HepG2 (cell line): ENCODE results near the gene BZW1. TPM values are rescaled to one million over a fixed set of nuclear protein-coding genes. Genes with fewer than 3 reads are reported as not detected.

Experiments used
- ATAC-seq: fragments of 200-7000 bp; cut with Tn5 transposase; 3 replicates; pipeline ENCODE4 v1.9.1; 2020; ENCODE audit warnings: mild to moderate bottlenecking, moderate library complexity
- BruUV-seq: library from RNA; stranded (reverse); fragments of 400-500 nt; replicated peaks from 2 replicates; lab custom pipeline; 2021; lab: Mats Ljungman, UMichigan
- CTCF ChIA-PET: fragments of 300-600 bp; formaldehyde crosslinking; extraction: SDS; loops from one replicate; lab custom pipeline; 2021; ENCODE audit warnings: low total read pairs, inconsistent platforms, low intra/inter-chr PET ratio; lab: Yijun Ruan, JAX
- POLR2A ChIA-PET: fragments of 350-600 bp; sonication (Branson Sonifier 250); formaldehyde crosslinking; loops from one replicate; lab custom pipeline; 2020; ENCODE audit warnings: antibody characterized with exemption, inconsistent platforms; lab: Yijun Ruan, JAX
- DNase-seq: peaks from one replicate; pipeline ENCODE4 v3.0.0-alpha.2; 2015; ENCODE audit warnings: low spot score
- FAIRE-seq: peaks from 3 replicates; lab custom pipeline; 2011; peaks lifted over from hg19 to GRCh38; lab: Jason Lieb, UNC
- H2AFZ ChIP-seq: one replicate; pipeline ENCODE4 v1.6.1; 2011; ENCODE audit warnings: low read length, inconsistent platforms
- H3K27ac ChIP-seq: fragments of 300-600 bp; 3 replicates; pipeline ENCODE4 v1.8.0; 2011; ENCODE audit warnings: mixed run types, mild to moderate bottlenecking, mixed read lengths, low read length, inconsistent platforms; ENCODE audit not compliant: insufficient read depth; ENCODE audit errors: extremely low read length
- H3K27me3 ChIP-seq, 2 experiments: fragments of 200-600 bp in 1 of 2; 2 replicates in 1 of 2; 3 replicates in 1 of 2; pipeline versions ENCODE4 v1.6.0 to v1.8.0; 2011; ENCODE audit warnings: low read length in 2 of 2, mild to moderate bottlenecking in 2 of 2, moderate library complexity in 2 of 2, inconsistent platforms in 1 of 2; ENCODE audit not compliant: insufficient read depth in 2 of 2, control insufficient read depth in 1 of 2
- H3K36me3 ChIP-seq, 2 experiments: fragments of 200-600 bp in 1 of 2; replicated peaks in 1 of 2; 2 replicates in 1 of 2; 3 replicates in 1 of 2; pipeline versions ENCODE4 v1.5.1 to v1.8.0; 2011; ENCODE audit warnings: low read length in 2 of 2, inconsistent platforms in 1 of 2; ENCODE audit not compliant: insufficient read depth in 2 of 2, control insufficient read depth in 1 of 2
- H3K4me1 ChIP-seq: 2 replicates; pipeline ENCODE4 v1.5.1; 2012; ENCODE audit warnings: low read length, inconsistent platforms; ENCODE audit not compliant: insufficient read depth
- H3K4me2 ChIP-seq: 2 replicates; pipeline ENCODE4 v1.6.0; 2011; ENCODE audit warnings: low read depth, low read length, inconsistent platforms
- H3K4me3 ChIP-seq, 3 experiments: fragments of 200-600 bp in 1 of 3; sonication (generic), shearing (Covaris generic) in 1 of 3; replicated peaks in 1 of 3; 2 replicates each; pipeline ENCODE4 v1.5.1; 2011 to 2016; ENCODE audit warnings: low read length in 3 of 3, inconsistent platforms in 2 of 3, low read depth in 2 of 3, mild to moderate bottlenecking in 2 of 3, control low read depth in 1 of 3, mixed read lengths in 1 of 3; ENCODE audit not compliant: insufficient read depth in 1 of 3
- H3K79me2 ChIP-seq: one replicate; pipeline ENCODE4 v1.6.1; 2011; ENCODE audit warnings: low read length, inconsistent platforms; ENCODE audit not compliant: insufficient read depth
- H3K9ac ChIP-seq: 2 replicates; pipeline ENCODE4 v1.6.0; 2011; ENCODE audit warnings: mild to moderate bottlenecking, low read depth, low read length, inconsistent platforms; ENCODE audit not compliant: insufficient read depth
- H3K9me3 ChIP-seq: 2 replicates; pipeline ENCODE4 v1.5.1; 2012; ENCODE audit warnings: mild to moderate bottlenecking, low read length
- H4K20me1 ChIP-seq: 2 replicates; pipeline ENCODE4 v1.6.0; 2011; ENCODE audit warnings: inconsistent platforms, mild to moderate bottlenecking, low read length, moderate library complexity; ENCODE audit not compliant: insufficient read depth
- ARNT ChIP-seq: fragments of 450-650 bp; IDR thresholded peaks from 2 replicates; pipeline ENCODE4 v1.6.1; 2017
- CEBPB ChIP-seq: IDR thresholded peaks from 2 replicates; pipeline ENCODE4 v1.6.1; 2011; ENCODE audit warnings: low read depth, low read length, improper control_type of control experiment, borderline replicate concordance
- CEBPG ChIP-seq: IDR thresholded peaks from 2 replicates; pipeline ENCODE4 v1.6.1; 2016
- CTCF ChIP-seq: sonication (generic); formaldehyde crosslinking; IDR thresholded peaks from 2 replicates; pipeline ENCODE4 v1.5.0; 2020; ENCODE audit warnings: mild to moderate bottlenecking, missing genetic modification reagents, moderate library complexity
- HMG20A ChIP-seq: IDR thresholded peaks from 2 replicates; pipeline ENCODE4 v1.6.1; 2016; ENCODE audit warnings: borderline replicate concordance
- HOXA3 ChIP-seq: sonication (generic); formaldehyde crosslinking; IDR thresholded peaks from 2 replicates; pipeline ENCODE4 v1.5.0; 2020; ENCODE audit warnings: missing genetic modification reagents
- KDM3A ChIP-seq: IDR thresholded peaks from 2 replicates; pipeline ENCODE4 v1.6.1; 2018; ENCODE audit warnings: low read depth, missing compliant biosample characterization
- RAD21 ChIP-seq: fragments of 450-650 bp; formaldehyde crosslinking; IDR thresholded peaks from 2 replicates; pipeline ENCODE4 v1.5.0; 2020; ENCODE audit warnings: mild to moderate bottlenecking
- RARA ChIP-seq: IDR thresholded peaks from 2 replicates; pipeline ENCODE4 v1.6.1; 2016; ENCODE audit warnings: missing genetic modification reagents, missing compliant biosample characterization
- RXRB ChIP-seq: IDR thresholded peaks from 2 replicates; pipeline ENCODE4 v1.6.1; 2016; ENCODE audit warnings: borderline replicate concordance, missing genetic modification reagents, missing compliant biosample characterization
- SALL1 ChIP-seq: sonication (generic); formaldehyde crosslinking; IDR thresholded peaks from 2 replicates; pipeline ENCODE4 v1.8.0; 2022; ENCODE audit warnings: mild to moderate bottlenecking, missing genetic modification reagents
- SMC3 ChIP-seq: IDR thresholded peaks from 2 replicates; pipeline ENCODE4 v1.6.1; 2011; ENCODE audit warnings: low read length, improper control_type of control experiment
- STAG1 ChIP-seq: sonication (generic); formaldehyde crosslinking; IDR thresholded peaks from 2 replicates; pipeline ENCODE4 v1.4.0; 2020; ENCODE audit warnings: missing genetic modification reagents
- THYN1 ChIP-seq: sonication (generic); formaldehyde crosslinking; IDR thresholded peaks from 2 replicates; pipeline ENCODE4 v1.8.1; 2023; ENCODE audit warnings: low read depth, mild to moderate bottlenecking, moderate library complexity, missing genetic modification reagents, borderline replicate concordance
- WIZ ChIP-seq: sonication (generic); formaldehyde crosslinking; IDR thresholded peaks from 2 replicates; pipeline ENCODE4 v1.5.1; 2020; ENCODE audit warnings: mild to moderate bottlenecking, missing genetic modification reagents
- ZBTB7A ChIP-seq: sonication (generic); formaldehyde crosslinking; IDR thresholded peaks from 2 replicates; pipeline ENCODE4 v1.8.0; 2022; ENCODE audit warnings: mild to moderate bottlenecking, missing genetic modification reagents
- ZNF17 ChIP-seq: sonication (generic); formaldehyde crosslinking; IDR thresholded peaks from 2 replicates; pipeline ENCODE4 v1.5.0; 2020; ENCODE audit warnings: mild to moderate bottlenecking, missing genetic modification reagents
- ZNF280D ChIP-seq: sonication (generic); formaldehyde crosslinking; IDR thresholded peaks from 2 replicates; pipeline ENCODE4 v1.5.1; 2020; ENCODE audit warnings: mild to moderate bottlenecking, missing genetic modification reagents
- ZNF878 ChIP-seq: sonication (generic); formaldehyde crosslinking; IDR thresholded peaks from 2 replicates; pipeline ENCODE4 v1.8.1; 2023; ENCODE audit warnings: mild to moderate bottlenecking, missing genetic modification reagents, moderate library complexity
- WGBS: methylation state at CpG from one replicate; pipeline ENCODE4 v1.1.6; 2017; ENCODE audit warnings: low lambda C conversion rate; 5-methylcytosine and 5-hydroxymethylcytosine counted together
- in situ Hi-C: cut with HindIII; loops from 2 replicates; pipeline ENCODE4 v1.10.0; 2017; ENCODE audit warnings: low pct_unique_long_range_greater_than_20kb; ENCODE audit not compliant: extremely low pct_ligation_motif_present
- intact Hi-C: fragments of 100-400 bp; cut with micrococcal nuclease; formaldehyde crosslinking; loops from one replicate; pipeline ENCODE4 v1.10.0; 2022; ENCODE audit not compliant: unreplicated experiment
- polyA plus RNA-seq, 8 experiments: library from polyadenylated mRNA; depleted of rRNA in 3 of 8; stranded (reverse) in 7 of 8; unstranded in 1 of 8; fragments of >200 nt; fragmentation: Illumina TruSeq in 4 of 8; extraction: Trizol in 4 of 8; gene quantifications; 2 replicates each; pipeline versions ENCODE4 v1.2.1 to v1.2.3, GENCODE V29; 2011 to 2016; ENCODE audit warnings: low read depth in 4 of 8, missing spikeins in 1 of 8, mixed read lengths in 1 of 8; ENCODE audit not compliant: insufficient read depth in 1 of 8
- total RNA-seq, 5 experiments: library from RNA; depleted of rRNA; stranded (reverse); fragments of >200 nt; fragmentation: Illumina TruSeq; extraction: Trizol; gene quantifications; 2 replicates each; pipeline ENCODE4 v1.2.3, GENCODE V29; 2016; ENCODE audit warnings: low read depth in 1 of 5

BZW1 gene
- total and polyA plus RNA-seq, 2 of the 13 experiments (the other 11 are each of a cell fraction or from before 2014, with no cell fraction given), result 106 to 384 TPM

- TF ChIP-seq ZNF280D (no peak), THYN1 (CRISPR knock-in tag) (no peak)
Measured at GRCh38 chr2:200794143-200794542, 17.6 kb upstream of the BZW1 start (continued).

GRCh38 chr2:200795028-200795440 is 16.7 kb upstream of the BZW1 start:
- ChIA-PET CTCF (interaction anchor here (1.0 kb wide), 1 partner anchor 81 kb away, joined by 4 read pairs; no protein-coding TSS in a partner anchor), POLR2A (interaction anchor here (0.9 to 1.1 kb wide), 3 partner anchors 9 to 53 kb away, joined by 3 to 4 read pairs (median 3); no protein-coding TSS in a partner anchor)
- in situ Hi-C loops (no loop called here), intact Hi-C loops (loop anchor here (2.0 to 5.0 kb wide), 3 partner anchors 18 to 83 kb away; no protein-coding TSS in a partner anchor)
- H3K4me3 ChIP-seq, result no peak overlapping the region
- peaks cover 29% of the 10 kb centered on the region for H3K4me1 ChIP-seq
- H3K27ac ChIP-seq, result no peak overlapping the region
- FAIRE-seq (no peak), DNase-seq (peak; percentile 25), ATAC-seq (peak; percentile 71)
- no peak overlapping the region for H3K9ac ChIP-seq
- H3K27me3 ChIP-seq, result no peaks in the 10 kb centered on the region
- peak overlapping the region; percentile 61 for H3K4me2 ChIP-seq
- 7% methylated on average over 8 of the region's 8 CpGs for WGBS
- H3K79me2 ChIP-seq, result no peaks in the 10 kb centered on the region
- TF ChIP-seq CEBPG (CRISPR knock-in tag) (peak; percentile 78), HMG20A (CRISPR knock-in tag) (peak; percentile 24; the same call in 1 of the 2 replicates), RXRB (CRISPR knock-in tag) (peak; percentile 49), ZNF878 (CRISPR knock-in tag) (no peak), CEBPB (peak; percentile 82), ZBTB7A (CRISPR knock-in tag) (no peak), KDM3A (0 out of 2 replicates have a peak, but pooled peaks have one; percentile 26), WIZ (CRISPR knock-in tag) (no peak), ARNT (no peak), SMC3 (peak; percentile 61), CTCF (CRISPR knock-in tag) (peak; percentile 77), HOXA3 (CRISPR knock-in tag) (no peak), SALL1 (CRISPR knock-in tag) (peak; percentile 32; the same call in 1 of the 2 replicates), STAG1 (CRISPR knock-in tag) (peak; percentile 77), ZNF17 (CRISPR knock-in tag) (no peak), RAD21 (CRISPR knock-in tag) (peak; percentile 40; the same call in 1 of the 2 replicates), RARA (CRISPR knock-in tag) (peak; percentile 75)
- H3K9me3 ChIP-seq, result no peaks in the 10 kb centered on the region
- BruUV-seq, result no TSS peak
- H3K36me3 ChIP-seq, result no peaks in the 10 kb centered on the region
- H2AFZ ChIP-seq, result no peak overlapping the region
- H4K20me1 ChIP-seq, result no peaks in the 10 kb centered on the region
